Spinal cord (tissue), 10 donors: ENCODE data around the gene ATF4. TPM values are rescaled to one million over a fixed set of nuclear protein-coding genes. Genes with fewer than 3 reads are reported as not detected.
A peak's percentile ranks its signal among the peaks of the same experiment; 100 is the strongest.

Experiments
- DNase-seq, 6 donors: peaks; one replicate each; pipeline versions ENCODE4 v3.0.0 to v3.0.0-alpha.2; 2013 to 2015; ENCODE audit warnings: low spot score in 6 of 6, low read depth in 4 of 6
- H3K27ac ChIP-seq: one replicate; pipeline ENCODE4 v1.5.1; 2013; ENCODE audit warnings: low read depth, low read length, control low read depth
- H3K27me3 ChIP-seq: one replicate; pipeline ENCODE4 v1.6.1; 2013; ENCODE audit warnings: low read length; ENCODE audit not compliant: control insufficient read depth, insufficient read depth
- H3K36me3 ChIP-seq: one replicate; pipeline ENCODE4 v1.6.1; 2013; ENCODE audit warnings: low read length; ENCODE audit not compliant: control insufficient read depth, insufficient read depth
- H3K4me1 ChIP-seq: one replicate; pipeline ENCODE4 v1.6.1; 2013; ENCODE audit warnings: low read length; ENCODE audit not compliant: control insufficient read depth, insufficient read depth
- H3K4me3 ChIP-seq: one replicate; pipeline ENCODE4 v1.5.1; 2013; ENCODE audit warnings: low read depth, low read length, control low read depth
- H3K9me3 ChIP-seq: one replicate; pipeline ENCODE4 v1.6.1; 2013; ENCODE audit warnings: low read length; ENCODE audit not compliant: control insufficient read depth, insufficient read depth
- WGBS: methylation state at CpG from one replicate; pipeline ENCODE4 v1.1.5; 2013; ENCODE audit warnings: missing lambda C conversion rate; ENCODE audit not compliant: insufficient coverage; 5-methylcytosine and 5-hydroxymethylcytosine counted together
- polyA plus RNA-seq, 2 donors: library from polyadenylated mRNA; unstranded; fragments of 120-200 nt; gene quantifications; one replicate each; pipeline ENCODE4 v1.2.1, GENCODE V29; 2013; ENCODE audit not compliant: insufficient read length in 2 of 2
- total RNA-seq, 2 donors: library from RNA; depleted of rRNA in 1 of 2; stranded (reverse); fragments of 120-200 nt in 1 of 2; fragments of >200 nt in 1 of 2; gene quantifications; one replicate each; pipeline versions ENCODE4 v1.2.3 to v1.2.4, GENCODE V29; 2013 to 2014
- donor health status: healthy.

ATF4 gene
- total and polyA plus RNA-seq, 4 donors = 72.8 to 268 (median 253) TPM

GRCh38 chr22:39545386-39546365, 25.3 kb downstream of the ATF4 start:
- Histone ChIP-seq H3K4me3 (no peak overlapping the region), H3K27me3 (peaks cover 23% of the 10 kb centered on the region), H3K27ac (no peak overlapping the region), H3K9me3 (no peaks in the 10 kb centered on the region), H3K36me3 (no peaks in the 10 kb centered on the region), H3K4me1 (peaks cover 7% of the 10 kb centered on the region)
- WGBS = 38% methylated on average over 22 of the region's 39 CpGs
- peak in 1 of 6 donors; percentile 55 for DNase-seq

DNA sequence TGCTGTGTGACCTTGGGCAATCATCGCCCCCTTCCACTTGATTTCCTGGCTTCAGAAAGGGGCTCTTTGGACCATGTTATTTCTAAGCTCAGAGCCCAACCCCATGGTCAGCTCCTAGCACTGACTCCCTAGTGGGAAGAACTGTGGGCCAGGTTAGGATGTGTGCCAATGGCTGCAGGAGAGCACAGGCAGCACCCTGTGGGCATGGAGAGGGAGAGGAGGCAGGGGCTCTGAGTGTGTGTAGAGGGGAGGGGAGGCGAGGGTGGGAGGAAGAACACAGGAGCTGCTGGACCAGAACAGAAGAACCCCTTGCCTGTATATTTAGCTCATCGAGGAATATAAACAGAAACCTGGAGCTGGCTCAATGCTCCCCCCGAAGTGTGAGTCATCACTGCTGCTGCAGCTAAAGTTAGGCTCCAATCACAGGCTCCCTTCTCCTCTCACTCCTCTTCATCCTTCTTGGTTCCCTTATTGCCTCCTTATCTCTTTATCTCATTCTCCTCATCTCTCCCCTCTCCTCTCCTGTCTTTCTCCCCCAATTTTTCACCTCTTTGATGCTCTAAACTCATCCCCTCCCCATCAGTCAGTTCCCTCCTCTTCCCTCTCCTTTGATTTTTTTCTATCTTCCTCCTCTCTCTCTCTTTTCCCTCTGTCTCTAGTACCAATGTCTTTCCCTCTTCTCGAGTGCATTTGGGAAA, 26.7 kb downstream of the ATF4 start:
- Histone ChIP-seq H3K36me3 (no peaks in the 10 kb centered on the region), H3K9me3 (no peaks in the 10 kb centered on the region), H3K27ac (no peak overlapping the region), H3K27me3 (peaks cover 24% of the 10 kb centered on the region), H3K4me1 (peaks cover 7% of the 10 kb centered on the region), H3K4me3 (no peak overlapping the region)
- DNase-seq = peak in 1 of 6 donors; percentile 53
- 67% methylated on average over 3 of the region's 5 CpGs for WGBS

- no peaks in the 10 kb centered on the region for H3K36me3 ChIP-seq
- 83% methylated on average over 1 of the region's 2 CpGs for WGBS
These were observed 27.2 kb downstream of the ATF4 start for GRCh38 chr22:39547587-39547947.

GRCh38 chr22:39553429-39553828, 33.1 kb downstream of the ATF4 start:
- H3K36me3 ChIP-seq = no peaks in the 10 kb centered on the region
- H3K4me3 ChIP-seq = no peak overlapping the region
- H3K27me3 ChIP-seq = peaks cover 26% of the 10 kb centered on the region
- peaks cover 13% of the 10 kb centered on the region for H3K4me1 ChIP-seq
- H3K9me3 ChIP-seq = no peaks in the 10 kb centered on the region
- 83% methylated on average over 3 of the region's 3 CpGs for WGBS
- no peak overlapping the region for H3K27ac ChIP-seq
- DNase-seq = no peak

More at GRCh38 chr22:39547587-39547947, 27.2 kb downstream of the ATF4 start:
- H3K4me3 ChIP-seq = no peak overlapping the region
- H3K27me3 ChIP-seq = peaks cover 24% of the 10 kb centered on the region
- no peak overlapping the region for H3K27ac ChIP-seq
- H3K9me3 ChIP-seq = no peaks in the 10 kb centered on the region
- no peak for DNase-seq
- H3K4me1 ChIP-seq = peaks cover 7% of the 10 kb centered on the region

DNA sequence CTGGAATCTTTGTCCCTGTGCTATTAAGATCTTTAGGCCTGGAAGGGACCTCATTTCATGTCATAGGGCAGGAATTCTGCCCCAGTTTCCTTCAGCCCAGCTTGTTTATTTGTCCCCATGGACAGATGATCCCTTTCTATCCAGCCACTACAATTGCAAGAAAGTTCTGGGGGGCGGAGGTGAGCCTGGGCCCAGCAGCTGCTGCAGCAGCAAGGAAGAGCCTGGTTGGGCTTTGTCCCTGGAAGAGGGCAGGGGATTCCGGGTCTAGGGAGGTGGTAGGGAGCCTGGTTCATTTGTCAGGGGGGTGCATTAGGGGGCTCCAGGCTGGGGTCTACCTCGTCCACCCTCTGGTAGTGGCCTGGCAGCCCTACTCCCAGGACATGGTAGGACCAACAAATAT, 33.8 kb downstream of the ATF4 start:
- H3K27me3 ChIP-seq = peaks cover 29% of the 10 kb centered on the region
- H3K9me3 ChIP-seq = no peaks in the 10 kb centered on the region
- H3K4me3 ChIP-seq = no peak overlapping the region
- DNase-seq = no peak
- no peak overlapping the region for H3K27ac ChIP-seq
- H3K36me3 ChIP-seq = no peaks in the 10 kb centered on the region
- WGBS = 0% methylated on average over 1 of the region's 3 CpGs
- H3K4me1 ChIP-seq = peaks cover 20% of the 10 kb centered on the region

GRCh38 chr22:39556970-39557841, 36.8 kb downstream of the ATF4 start:
- WGBS = 3% methylated on average over 56 of the region's 72 CpGs
- Histone ChIP-seq H3K4me3 (no peak overlapping the region), H3K27me3 (peaks cover 24% of the 10 kb centered on the region), H3K4me1 (peaks cover 28% of the 10 kb centered on the region), H3K9me3 (no peaks in the 10 kb centered on the region), H3K27ac (no peak overlapping the region), H3K36me3 (no peaks in the 10 kb centered on the region)
- DNase-seq = peak in 4 of 6 donors; percentile 37 to 94 (median 71)

DNA sequence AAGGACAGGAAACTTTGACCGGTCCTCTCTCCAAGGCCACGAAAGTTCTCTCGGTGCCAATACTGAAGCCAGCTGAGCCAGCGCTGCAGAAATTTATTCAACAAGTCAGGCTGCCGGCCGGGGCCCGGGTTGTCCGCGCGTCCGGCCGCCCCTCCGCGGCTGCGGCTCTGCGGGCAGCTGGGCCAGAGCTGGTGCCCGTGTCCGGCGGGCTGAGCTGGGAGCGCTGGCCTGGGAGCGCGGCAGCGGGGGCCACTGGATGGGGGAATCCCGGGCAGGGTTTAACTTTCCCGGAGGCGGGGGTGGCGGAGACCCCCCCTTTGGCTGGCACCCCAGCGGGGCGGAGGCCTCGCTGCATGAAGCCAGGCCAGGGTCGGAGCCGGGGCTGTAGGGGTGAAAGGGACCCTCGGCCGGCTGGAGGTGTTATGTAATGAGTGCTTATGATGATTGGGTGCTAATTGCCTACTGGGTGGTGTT, 37.9 kb downstream of the ATF4 start:
- Histone ChIP-seq H3K4me3 (peak overlapping the region; percentile 26), H3K27me3 (peaks cover 24% of the 10 kb centered on the region), H3K9me3 (no peaks in the 10 kb centered on the region), H3K4me1 (peaks cover 33% of the 10 kb centered on the region), H3K27ac (no peak overlapping the region), H3K36me3 (no peaks in the 10 kb centered on the region)
- DNase-seq = peak in 1 of 6 donors; percentile 43
- WGBS = 2% methylated on average over 34 of the region's 34 CpGs

DNA sequence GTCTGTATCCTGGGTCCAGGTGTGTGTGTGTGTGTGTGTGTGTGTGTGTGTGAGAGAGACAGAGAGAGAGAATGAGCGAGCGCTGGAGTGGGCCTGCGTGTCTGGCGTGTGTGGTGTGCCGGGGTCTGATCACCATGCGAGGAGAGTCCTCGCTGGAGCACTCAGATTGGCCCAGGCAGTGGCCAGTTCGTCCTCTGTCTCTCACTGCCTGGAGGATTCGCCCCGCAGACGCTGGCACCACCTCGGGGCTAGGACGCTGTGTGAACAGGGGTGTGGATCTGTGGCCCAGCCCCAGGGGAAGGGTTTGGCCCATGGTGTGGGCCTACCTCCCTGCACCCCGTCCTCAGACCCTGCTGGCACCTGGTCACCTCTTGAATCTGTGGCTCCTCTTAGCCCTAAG, 38.6 kb downstream of the ATF4 start:
- 70% methylated on average over 14 of the region's 14 CpGs for WGBS
- Histone ChIP-seq H3K27ac (no peak overlapping the region), H3K4me1 (peaks cover 33% of the 10 kb centered on the region), H3K36me3 (no peaks in the 10 kb centered on the region), H3K9me3 (no peaks in the 10 kb centered on the region), H3K27me3 (peaks cover 24% of the 10 kb centered on the region), H3K4me3 (no peak overlapping the region)
- no peak for DNase-seq

GRCh38 chr22:39559456-39560105, 39.2 kb downstream of the ATF4 start:
- H3K27ac ChIP-seq = no peak overlapping the region
- peaks cover 24% of the 10 kb centered on the region for H3K27me3 ChIP-seq
- H3K9me3 ChIP-seq = no peaks in the 10 kb centered on the region
- DNase-seq = no peak
- H3K4me3 ChIP-seq = no peak overlapping the region
- H3K36me3 ChIP-seq = no peaks in the 10 kb centered on the region
- 53% methylated on average over 6 of the region's 11 CpGs for WGBS
- peaks cover 33% of the 10 kb centered on the region for H3K4me1 ChIP-seq
